Naive B cell (primary cell): ENCODE results near the gene OR5A1. TPM values are rescaled to one million over a fixed set of nuclear protein-coding genes. Genes with fewer than 3 reads are reported as not detected.
"Not testable (repeated sequence)": the region's sequence is repeated elsewhere in the genome, so short reads cannot be mapped to it uniquely, and the experiment has no call there.

Experiments used
- ATAC-seq, 2 donors: fragments of 150-1000 bp; cut with Tn5 transposase; 2 replicates each; pipeline ENCODE4 v1.10.0; 2021; ENCODE audit warnings: low read depth in 2 of 2, mild to moderate bottlenecking in 2 of 2, moderate library complexity in 2 of 2
- DNase-seq: peaks from one replicate; pipeline ENCODE4 v3.0.0; 2022
- H3K27ac Mint-ChIP-seq, 6 donors: one replicate each; pipeline ENCODE4 v1.8.0; 2020 to 2022; ENCODE audit warnings: mild to moderate bottlenecking in 6 of 6, mixed read lengths in 6 of 6, moderate library complexity in 5 of 6, inconsistent platforms in 2 of 6
- H3K27me3 Mint-ChIP-seq, 3 donors: one replicate each; pipeline ENCODE4 v1.8.0; 2021 to 2022; ENCODE audit warnings: mixed read lengths in 3 of 3, mild to moderate bottlenecking in 1 of 3
- H3K36me3 Mint-ChIP-seq, 2 donors: one replicate each; pipeline ENCODE4 v1.8.0; 2020 to 2022; ENCODE audit warnings: mixed read lengths in 2 of 2, inconsistent platforms in 1 of 2, mild to moderate bottlenecking in 1 of 2
- H3K4me1 Mint-ChIP-seq, 3 donors: one replicate each; pipeline ENCODE4 v1.8.0; 2020 to 2022; ENCODE audit warnings: mixed read lengths in 3 of 3, inconsistent platforms in 1 of 3, mild to moderate bottlenecking in 1 of 3, moderate library complexity in 1 of 3
- H3K4me3 Mint-ChIP-seq, 8 donors: one replicate each; pipeline ENCODE4 v1.8.0; 2020 to 2022; ENCODE audit warnings: mild to moderate bottlenecking in 8 of 8, mixed read lengths in 8 of 8, moderate library complexity in 8 of 8, inconsistent platforms in 2 of 8
- H3K9me3 Mint-ChIP-seq, 7 donors: one replicate each; pipeline ENCODE4 v1.8.0; 2020 to 2022; ENCODE audit warnings: mixed read lengths in 7 of 7, mild to moderate bottlenecking in 5 of 7, inconsistent platforms in 2 of 7, moderate library complexity in 1 of 7
- polyA plus RNA-seq, 6 donors: library from polyadenylated mRNA; unstranded; fragments of 300-500 nt; fragmentation: Illumina TruSeq; gene quantifications; one replicate each; pipeline ENCODE4 v1.2.3, GENCODE V29; 2021; ENCODE audit warnings: low read depth in 6 of 6

Gene OR5A1
- polyA plus RNA-seq, 6 donors from 2014 or later, result not detected

DNA sequence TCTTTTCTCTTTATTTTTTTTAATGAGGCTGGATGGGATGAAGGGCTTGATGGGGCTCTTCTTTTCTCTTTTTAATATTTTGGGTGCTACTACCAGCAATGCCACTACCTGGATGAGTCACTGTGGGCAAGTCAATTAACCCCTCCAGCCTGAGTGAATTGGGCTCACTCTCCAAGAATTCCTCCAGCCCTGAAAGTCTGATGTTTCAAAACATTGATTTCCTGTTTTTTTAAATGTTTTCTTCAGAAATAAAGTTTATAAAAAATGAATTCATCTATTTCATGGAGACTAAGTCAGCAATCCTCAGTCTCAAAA, 9.2 kb upstream of the OR5A1 start:
- H3K4me3 Mint-ChIP-seq, result no peak overlapping the region
- ATAC-seq (no peak), DNase-seq (no peak)
- no peak overlapping the region for H3K27ac Mint-ChIP-seq
- H3K4me1 Mint-ChIP-seq, result peaks cover 8 to 34% (median 11%) of the 10 kb centered on the region in 3 donors
- no peaks in the 10 kb centered on the region for H3K36me3 Mint-ChIP-seq
- no peaks in the 10 kb centered on the region for H3K9me3 Mint-ChIP-seq
- H3K27me3 Mint-ChIP-seq, result peaks cover 0 to 4% (median 0%) of the 10 kb centered on the region in 3 donors

DNA sequence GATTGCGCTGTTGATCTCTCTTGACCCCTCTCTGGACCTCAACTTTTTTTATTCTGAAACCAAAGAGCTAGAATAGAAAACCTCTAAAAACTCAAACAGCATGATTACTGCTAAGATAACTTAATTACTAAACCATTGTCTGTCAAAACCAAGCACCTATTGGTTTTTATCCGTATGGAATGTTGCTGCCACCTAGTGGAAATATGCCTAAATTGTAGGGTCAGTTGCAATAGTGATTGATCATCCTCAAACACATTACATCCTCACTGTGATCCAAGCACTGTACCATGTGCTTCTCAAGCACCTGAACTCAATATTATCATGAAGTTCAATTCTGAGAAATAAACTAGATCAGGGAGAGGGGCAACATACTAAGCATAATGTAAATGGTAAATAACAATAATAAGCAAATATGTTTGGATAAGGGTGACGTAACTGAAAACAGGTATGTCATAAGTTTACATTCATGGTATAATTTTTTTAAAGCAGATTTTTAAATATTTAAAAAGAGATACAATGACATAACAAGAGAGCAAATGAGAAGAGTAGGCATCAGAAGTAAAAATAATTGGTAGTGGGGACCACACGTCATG, 6.2 kb upstream of the OR5A1 start:
- peak; percentile 81 to 93 for ATAC-seq

DNA sequence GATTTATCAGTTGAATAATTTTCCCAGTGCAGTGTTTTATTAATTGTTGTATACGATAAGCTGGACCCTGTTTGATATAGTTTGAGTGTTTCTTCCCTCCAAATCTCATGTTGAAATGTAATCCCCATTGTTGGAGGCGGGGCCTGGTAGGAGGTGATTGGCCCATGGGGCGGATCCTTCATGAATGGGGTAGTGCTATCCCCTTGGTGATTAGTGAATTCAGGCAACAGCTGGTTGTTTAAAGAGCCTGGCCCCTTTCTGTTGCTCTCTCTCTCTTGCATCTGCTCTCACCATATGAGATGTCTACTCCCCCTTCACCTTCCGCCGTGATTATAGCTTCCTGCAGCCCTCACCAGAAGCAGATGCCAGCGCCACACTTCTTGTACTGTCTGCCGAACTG, 1.5 kb downstream of the OR5A1 start:
- DNase-seq, result no peak
- no peaks in the 10 kb centered on the region for H3K4me1 Mint-ChIP-seq
- peak overlapping the region in 1 of 6 donors; percentile 5 for H3K27ac Mint-ChIP-seq

More for the DNA sequence above, 6.2 kb upstream of the OR5A1 start:
- Mint-ChIP-seq H3K36me3 (no peaks in the 10 kb centered on the region), H3K27ac (peak overlapping the region in 1 of 6 donors; percentile 58), H3K4me3 (no peak overlapping the region), H3K4me1 (peaks cover 0 to 25% (median 4%) of the 10 kb centered on the region in 3 donors), H3K27me3 (peaks cover 0 to 4% (median 0%) of the 10 kb centered on the region in 3 donors), H3K9me3 (no peaks in the 10 kb centered on the region)
- peak; percentile 73 for DNase-seq

DNA sequence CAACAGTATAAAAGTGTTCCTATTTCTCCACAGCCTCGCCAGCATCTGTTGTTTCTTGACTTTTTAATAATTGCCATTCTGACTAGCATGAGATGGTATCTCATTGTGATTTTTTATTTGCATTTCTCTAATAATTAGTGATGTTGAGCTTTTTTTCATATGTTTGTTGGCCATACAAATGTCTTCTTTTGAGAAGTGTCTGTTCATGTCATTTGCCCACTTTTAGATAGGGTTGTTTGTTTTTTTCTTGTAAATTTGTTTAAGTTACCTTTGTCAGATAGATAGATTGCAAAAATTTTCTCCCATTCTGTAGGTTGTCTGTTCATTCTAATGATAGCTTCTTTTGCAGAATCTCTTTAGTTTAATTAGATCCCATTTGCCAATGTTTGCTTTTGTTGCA, 9.4 kb downstream of the OR5A1 start:
- peaks cover 5 to 40% (median 5%) of the 10 kb centered on the region in 3 donors for H3K27me3 Mint-ChIP-seq
- H3K4me3 Mint-ChIP-seq, H3K36me3 Mint-ChIP-seq, H3K27ac Mint-ChIP-seq, DNase-seq, ATAC-seq, H3K4me1 Mint-ChIP-seq: not testable (repeated sequence)
- H3K9me3 Mint-ChIP-seq, result peaks cover 6 to 20% (median 9%) of the 10 kb centered on the region in 7 donors

More for the DNA sequence above, 1.5 kb downstream of the OR5A1 start:
- no peak overlapping the region for H3K4me3 Mint-ChIP-seq
- H3K27me3 Mint-ChIP-seq, result no peaks in the 10 kb centered on the region
- H3K36me3 Mint-ChIP-seq, result no peaks in the 10 kb centered on the region
- H3K9me3 Mint-ChIP-seq, result no peaks in the 10 kb centered on the region
- no peak for ATAC-seq

DNA sequence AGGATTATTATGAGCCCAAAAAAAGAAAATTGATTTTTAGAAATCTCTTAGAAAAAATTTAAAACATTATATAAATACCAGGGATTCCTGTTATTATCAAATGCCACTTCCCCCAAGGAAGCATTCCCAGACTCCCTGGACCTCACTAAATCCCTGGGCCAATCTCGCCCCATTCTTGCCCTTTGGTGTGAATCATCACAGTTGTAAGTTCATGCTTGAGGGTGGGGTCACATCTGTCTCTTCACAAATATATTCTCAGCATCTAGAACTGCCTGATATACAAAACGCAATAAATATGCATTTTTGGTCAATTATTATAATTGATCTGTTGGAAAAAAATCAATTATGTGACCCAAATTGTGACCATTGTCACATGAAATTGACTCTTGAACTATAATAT, 12.2 kb downstream of the OR5A1 start:
- no peak overlapping the region for H3K27ac Mint-ChIP-seq

DNA sequence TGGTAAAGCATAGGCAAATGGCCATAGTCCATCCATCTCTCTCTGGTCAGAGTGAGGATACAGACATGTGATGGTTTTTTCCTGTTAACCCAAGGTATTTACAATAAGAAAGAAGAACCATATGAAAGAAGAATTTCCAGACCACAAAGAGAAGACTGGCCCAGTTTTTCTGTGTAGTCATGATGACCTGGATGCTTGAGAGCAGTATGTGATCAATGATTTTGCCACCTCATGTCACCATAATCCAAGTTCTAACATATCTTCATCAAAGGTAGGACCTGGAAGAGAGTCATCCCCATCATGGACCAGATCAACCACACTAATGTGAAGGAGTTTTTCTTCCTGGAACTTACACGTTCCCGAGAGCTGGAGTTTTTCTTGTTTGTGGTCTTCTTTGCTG, 20.4 kb downstream of the OR5A1 start, which contains the start of gene OR4D6:
TSS of gene OR4D6 (plus strand) at position 301 of the 400 bp plus-strand sequence. CDS start at position 301, 0 bp downstream.
- Mint-ChIP-seq H3K27ac (peak within 1 kb of the TSS in 1 of 6 donors; percentile 21), H3K4me1 (no peaks in the 10 kb centered on the region), H3K27me3 (peaks cover 8 to 24% (median 17%) of the 10 kb centered on the region in 3 donors), H3K4me3 (no peak within 1 kb of the TSS), H3K9me3 (no peaks in the 10 kb centered on the region), H3K36me3 (peaks cover 0 to 5% of the 10 kb centered on the region in 2 donors)
- ATAC-seq (no peak), DNase-seq (no peak)

More for the DNA sequence above, 12.2 kb downstream of the OR5A1 start:
- Mint-ChIP-seq H3K27me3 (peaks cover 5 to 36% (median 10%) of the 10 kb centered on the region in 3 donors), H3K36me3 (peaks cover 0 to 9% of the 10 kb centered on the region in 2 donors), H3K4me3 (no peak overlapping the region), H3K9me3 (peaks cover 6 to 20% (median 9%) of the 10 kb centered on the region in 7 donors), H3K4me1 (no peaks in the 10 kb centered on the region)
- DNase-seq, result no peak
- ATAC-seq, result no peak

DNA sequence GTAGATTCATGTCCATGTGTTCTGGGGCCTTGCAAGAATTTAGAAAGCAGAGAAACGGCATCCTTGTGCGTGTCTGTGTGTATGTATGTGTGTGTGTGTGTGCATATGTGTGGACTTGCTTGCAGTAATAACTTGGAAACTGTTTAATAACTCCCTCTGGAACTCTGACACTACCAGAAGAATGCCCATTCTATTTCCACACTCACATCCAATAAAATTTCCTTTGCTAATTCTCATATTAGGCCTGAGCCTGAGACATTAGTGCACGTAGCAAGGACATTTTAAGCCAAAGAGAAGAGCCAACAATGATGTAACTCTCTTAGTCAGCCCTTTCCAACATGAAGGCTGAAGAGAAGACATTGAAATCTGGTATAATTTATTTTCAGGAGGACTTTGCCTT, 23.6 kb downstream of the OR5A1 start:
- no peak for ATAC-seq
- DNase-seq, result no peak
- H3K4me3 Mint-ChIP-seq, result no peak overlapping the region
- H3K27me3 Mint-ChIP-seq, result peaks cover 22 to 36% (median 27%) of the 10 kb centered on the region in 3 donors
- peaks cover 0 to 5% of the 10 kb centered on the region in 2 donors for H3K36me3 Mint-ChIP-seq
- H3K4me1 Mint-ChIP-seq, result no peaks in the 10 kb centered on the region
- H3K9me3 Mint-ChIP-seq, result peaks cover 0 to 8% (median 0%) of the 10 kb centered on the region in 7 donors
- H3K27ac Mint-ChIP-seq, result no peak overlapping the region

DNA sequence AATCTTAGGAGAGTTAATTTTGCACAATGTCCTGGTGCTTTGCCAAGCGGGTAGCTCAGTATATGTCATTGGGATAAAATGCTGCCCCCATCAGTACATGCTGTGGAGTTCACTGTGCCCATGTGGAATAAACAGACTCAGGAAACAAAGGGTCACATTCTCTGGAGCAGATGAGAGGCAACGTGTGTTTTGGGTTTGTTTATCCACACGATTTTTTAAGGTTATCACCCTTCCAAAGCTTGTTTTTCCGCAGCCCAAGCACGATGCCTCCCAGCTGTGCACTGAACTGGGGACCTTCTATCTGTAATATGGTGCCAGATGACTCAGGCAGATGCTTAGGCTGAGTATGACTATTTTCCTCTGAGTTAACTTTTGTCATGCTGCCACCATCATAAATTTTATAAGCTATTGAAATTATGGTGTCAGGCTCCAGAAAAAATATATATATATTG, 26.9 kb downstream of the OR5A1 start:
- H3K9me3 Mint-ChIP-seq, result peaks cover 0 to 9% (median 4%) of the 10 kb centered on the region in 7 donors
- H3K36me3 Mint-ChIP-seq, result no peaks in the 10 kb centered on the region
- no peaks in the 10 kb centered on the region for H3K4me1 Mint-ChIP-seq
- no peak overlapping the region for H3K27ac Mint-ChIP-seq
- no peak overlapping the region for H3K4me3 Mint-ChIP-seq
- ATAC-seq, result no peak
- peaks cover 8 to 40% (median 27%) of the 10 kb centered on the region in 3 donors for H3K27me3 Mint-ChIP-seq
- no peak for DNase-seq

DNA sequence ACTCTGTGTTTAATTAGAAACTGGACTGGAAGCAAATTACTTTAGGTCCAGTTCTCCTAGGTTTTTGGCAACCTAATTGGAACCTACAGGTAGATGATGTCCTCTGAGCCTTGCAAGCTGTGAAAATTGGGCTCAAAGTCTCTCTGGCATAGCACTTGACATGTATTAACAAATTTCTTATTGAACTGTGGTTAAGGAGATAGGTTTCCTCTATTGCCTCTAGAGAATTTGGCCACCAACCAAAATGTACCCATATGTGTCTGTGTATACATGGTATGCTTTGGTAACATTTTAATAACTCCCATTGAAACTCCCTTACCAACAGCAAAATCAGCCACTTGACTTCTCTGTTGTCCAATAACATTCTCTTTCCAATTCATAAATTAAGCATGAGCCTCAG, 36.7 kb downstream of the OR5A1 start, which contains the start of gene OR4D10:
TSS of gene OR4D10 (plus strand) at position 301 of the 400 bp plus-strand sequence. CDS start 4,115 bp downstream, outside the sequence.
- Mint-ChIP-seq H3K27me3 (peaks cover 8 to 21% (median 15%) of the 10 kb centered on the region in 3 donors), H3K36me3 (no peaks in the 10 kb centered on the region), H3K4me3 (no peak within 1 kb of the TSS), H3K27ac (no peak within 1 kb of the TSS), H3K9me3 (no peaks in the 10 kb centered on the region), H3K4me1 (peaks cover 5 to 13% (median 10%) of the 10 kb centered on the region in 3 donors)
- no peak for DNase-seq
- ATAC-seq, result no peak

DNA sequence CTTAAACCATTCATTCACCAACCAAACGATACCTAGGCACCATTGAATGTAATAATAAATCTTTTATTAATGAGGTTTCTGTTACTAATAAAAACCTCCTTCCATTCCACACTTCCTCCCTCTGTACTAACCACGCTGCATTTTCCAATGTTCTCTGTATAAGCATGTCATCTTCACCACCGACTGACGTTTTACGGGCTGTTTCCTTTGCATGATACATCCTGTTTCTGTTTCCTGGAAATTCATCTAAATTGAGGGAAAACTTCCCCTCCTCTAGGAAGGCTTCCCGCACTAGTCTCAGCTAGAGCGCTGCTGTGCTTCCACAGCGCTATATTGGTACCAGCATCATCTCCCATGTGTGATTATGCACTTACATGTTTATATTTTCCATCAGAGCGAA, 38.9 kb downstream of the OR5A1 start:
- no peak overlapping the region for H3K27ac Mint-ChIP-seq

DNA sequence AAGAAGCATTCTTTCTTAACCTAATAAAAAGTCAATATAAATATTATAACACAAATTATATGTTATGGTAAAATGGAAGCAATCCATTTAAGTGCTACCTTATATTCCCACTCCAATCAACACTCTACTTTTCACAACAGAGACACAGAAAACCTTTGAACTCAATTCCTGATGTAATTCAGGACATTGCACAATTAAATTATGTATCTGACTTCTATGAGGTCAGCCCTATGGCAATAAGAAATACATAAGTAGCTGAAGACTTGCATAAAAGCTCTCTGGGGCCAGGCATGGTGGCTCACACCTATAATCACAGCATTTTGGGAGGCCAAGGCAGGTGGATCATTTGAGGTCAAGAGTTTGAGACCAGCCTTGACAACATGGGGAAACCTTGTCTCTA, 43.6 kb downstream of the OR5A1 start:
- ATAC-seq, result no peak
- Mint-ChIP-seq H3K27me3 (peaks cover 5 to 11% (median 8%) of the 10 kb centered on the region in 3 donors), H3K4me1 (peaks cover 5 to 13% (median 10%) of the 10 kb centered on the region in 3 donors), H3K4me3 (no peak overlapping the region), H3K27ac (no peak overlapping the region), H3K9me3 (no peaks in the 10 kb centered on the region), H3K36me3 (no peaks in the 10 kb centered on the region)
- DNase-seq, result no peak

More for the DNA sequence above, 38.9 kb downstream of the OR5A1 start:
- Mint-ChIP-seq H3K9me3 (no peaks in the 10 kb centered on the region), H3K4me1 (peaks cover 5 to 13% (median 10%) of the 10 kb centered on the region in 3 donors), H3K4me3 (no peak overlapping the region), H3K27me3 (peaks cover 9 to 17% (median 15%) of the 10 kb centered on the region in 3 donors), H3K36me3 (no peaks in the 10 kb centered on the region)
- DNase-seq (no peak), ATAC-seq (no peak)

DNA sequence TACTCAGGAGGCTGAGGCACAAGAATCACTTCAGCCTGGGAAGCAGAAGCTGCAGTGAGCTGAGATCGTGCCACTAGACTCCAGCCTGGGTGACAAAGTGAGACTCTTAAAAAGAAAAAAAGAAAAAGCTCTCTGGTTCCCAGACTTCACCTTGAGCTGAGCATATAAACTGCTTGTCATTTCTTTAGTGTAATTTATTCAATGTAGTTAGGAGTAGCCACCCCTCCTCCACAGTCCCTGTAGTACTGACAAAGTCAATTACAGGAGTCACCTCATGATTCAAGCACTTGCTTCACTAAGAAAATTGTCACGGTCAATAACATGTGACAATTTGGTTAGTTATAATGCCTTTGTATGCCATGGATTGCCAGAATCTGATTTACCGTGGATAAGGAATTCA, 44.1 kb downstream of the OR5A1 start:
- Mint-ChIP-seq H3K9me3 (no peaks in the 10 kb centered on the region), H3K4me3 (no peak overlapping the region), H3K4me1 (peaks cover 5 to 13% (median 10%) of the 10 kb centered on the region in 3 donors), H3K27ac (no peak overlapping the region), H3K36me3 (no peaks in the 10 kb centered on the region), H3K27me3 (peaks cover 7 to 11% (median 8%) of the 10 kb centered on the region in 3 donors)
- DNase-seq (no peak), ATAC-seq (no peak)
